ENCODE data around the gene ASIC1.

ASIC1 gene

DNA sequence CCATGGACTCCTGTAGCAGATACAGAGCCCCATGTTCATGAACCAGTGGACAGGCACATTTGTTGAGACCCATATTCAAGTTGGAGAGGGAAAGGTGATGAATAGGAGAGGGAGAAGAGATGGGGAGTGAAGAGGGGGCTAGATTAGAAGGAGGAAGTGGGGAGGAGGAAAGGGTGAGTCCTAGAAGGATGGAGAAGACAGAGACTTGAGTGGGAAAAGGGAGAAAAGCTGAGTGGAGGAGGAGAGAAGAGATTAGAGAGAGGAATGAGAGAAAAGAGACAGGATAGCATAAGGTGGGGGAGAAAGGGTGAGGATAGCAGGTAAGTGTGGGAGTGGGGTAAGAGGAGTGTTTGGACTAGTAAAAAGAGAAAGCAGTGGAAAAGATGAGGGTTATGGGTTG lies 4.9 kb upstream of the ASIC1 start:
- H2AFZ ChIP-seq = no peak overlapping the region
- H3K36me3 ChIP-seq (ENCODE audit: control insufficient read depth, insufficient read depth, low read length) = no peaks in the 10 kb centered on the region
- H3K4me1 ChIP-seq = peaks cover 8% of the 10 kb centered on the region
- TF ChIP-seq CTCF (IDR thresholded peaks at IDR 0.05) = no peak
- H3K4me3 ChIP-seq (ENCODE audit: low read depth, low read length) = no peak overlapping the region
- no peaks in the 10 kb centered on the region for H3K79me2 ChIP-seq
- H3K27ac ChIP-seq = no peak overlapping the region
- no peaks in the 10 kb centered on the region for H3K9me3 ChIP-seq (ENCODE audit: control insufficient read depth, low read length)
- H3K4me2 ChIP-seq (ENCODE audit: low read length) = no peak overlapping the region
- no peak overlapping the region for H3K9ac ChIP-seq
- H3K27me3 ChIP-seq (ENCODE audit: control insufficient read depth, insufficient read depth, low read length) = no peaks in the 10 kb centered on the region

DNA sequence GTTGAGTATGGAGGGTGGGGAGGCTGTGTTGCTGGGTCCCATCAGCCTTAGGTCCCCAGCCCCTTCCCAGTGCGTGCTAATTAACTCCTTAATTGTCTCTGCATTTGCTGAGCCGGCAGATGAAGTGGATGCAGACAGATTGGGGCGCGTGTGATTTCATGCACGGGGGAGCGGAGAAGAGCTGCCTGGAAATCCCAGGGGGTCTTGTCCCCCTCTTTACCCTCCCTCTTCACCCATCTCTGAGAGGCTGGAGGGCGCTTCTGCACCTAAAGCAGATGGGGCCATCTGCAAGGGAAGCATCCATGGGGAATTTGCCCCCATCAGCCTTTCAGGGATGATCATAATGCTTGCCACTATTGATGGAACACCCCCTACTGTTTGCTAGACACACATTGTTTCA lies 4.4 kb upstream of the ASIC1 start:
- H3K79me2 ChIP-seq = no peaks in the 10 kb centered on the region
- H3K9me3 ChIP-seq (ENCODE audit: control insufficient read depth, low read length) = no peaks in the 10 kb centered on the region
- no peak overlapping the region for H3K9ac ChIP-seq
- no peak overlapping the region for H3K4me2 ChIP-seq (ENCODE audit: low read length)
- no peak overlapping the region for H2AFZ ChIP-seq
- no peak overlapping the region for H3K27ac ChIP-seq
- no peak for TF ChIP-seq CTCF (IDR thresholded peaks at IDR 0.05)
- no peak overlapping the region for H3K4me3 ChIP-seq (ENCODE audit: low read depth, low read length)
- H3K4me1 ChIP-seq = peaks cover 8% of the 10 kb centered on the region
- no peaks in the 10 kb centered on the region for H3K36me3 ChIP-seq (ENCODE audit: control insufficient read depth, insufficient read depth, low read length)
- no peaks in the 10 kb centered on the region for H3K27me3 ChIP-seq (ENCODE audit: control insufficient read depth, insufficient read depth, low read length)

DNA sequence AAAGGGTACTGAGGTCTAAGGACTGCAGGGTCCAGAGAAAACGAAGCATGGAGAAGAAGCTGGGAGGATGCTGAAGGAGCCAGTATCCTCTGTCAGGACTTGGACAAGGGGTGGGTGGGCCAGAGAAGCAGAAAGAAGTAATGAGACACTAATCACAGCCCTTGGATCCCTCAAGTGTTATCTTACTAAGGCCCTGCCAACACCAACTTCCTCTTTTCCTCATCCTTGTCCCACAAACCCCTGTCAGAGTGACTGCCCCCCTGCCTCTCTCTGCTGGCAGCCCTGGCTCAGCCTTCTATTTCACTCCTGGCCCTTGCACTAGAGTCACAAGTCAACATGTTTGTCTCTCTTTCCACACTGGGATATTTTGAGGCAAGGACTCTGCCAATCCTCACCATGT lies 3.8 kb upstream of the ASIC1 start:
- Histone ChIP-seq H3K36me3 (ENCODE audit: control insufficient read depth, insufficient read depth, low read length) (no peaks in the 10 kb centered on the region), H3K27me3 (ENCODE audit: control insufficient read depth, insufficient read depth, low read length) (no peaks in the 10 kb centered on the region), H3K9me3 (ENCODE audit: control insufficient read depth, low read length) (no peaks in the 10 kb centered on the region), H2AFZ (no peak overlapping the region), H3K9ac (no peak overlapping the region), H3K4me1 (peaks cover 10% of the 10 kb centered on the region), H3K4me2 (ENCODE audit: low read length) (no peak overlapping the region), H3K79me2 (no peaks in the 10 kb centered on the region), H3K27ac (no peak overlapping the region), H3K4me3 (ENCODE audit: low read depth, low read length) (no peak overlapping the region)
- TF ChIP-seq CTCF (IDR thresholded peaks at IDR 0.05) = no peak

DNA sequence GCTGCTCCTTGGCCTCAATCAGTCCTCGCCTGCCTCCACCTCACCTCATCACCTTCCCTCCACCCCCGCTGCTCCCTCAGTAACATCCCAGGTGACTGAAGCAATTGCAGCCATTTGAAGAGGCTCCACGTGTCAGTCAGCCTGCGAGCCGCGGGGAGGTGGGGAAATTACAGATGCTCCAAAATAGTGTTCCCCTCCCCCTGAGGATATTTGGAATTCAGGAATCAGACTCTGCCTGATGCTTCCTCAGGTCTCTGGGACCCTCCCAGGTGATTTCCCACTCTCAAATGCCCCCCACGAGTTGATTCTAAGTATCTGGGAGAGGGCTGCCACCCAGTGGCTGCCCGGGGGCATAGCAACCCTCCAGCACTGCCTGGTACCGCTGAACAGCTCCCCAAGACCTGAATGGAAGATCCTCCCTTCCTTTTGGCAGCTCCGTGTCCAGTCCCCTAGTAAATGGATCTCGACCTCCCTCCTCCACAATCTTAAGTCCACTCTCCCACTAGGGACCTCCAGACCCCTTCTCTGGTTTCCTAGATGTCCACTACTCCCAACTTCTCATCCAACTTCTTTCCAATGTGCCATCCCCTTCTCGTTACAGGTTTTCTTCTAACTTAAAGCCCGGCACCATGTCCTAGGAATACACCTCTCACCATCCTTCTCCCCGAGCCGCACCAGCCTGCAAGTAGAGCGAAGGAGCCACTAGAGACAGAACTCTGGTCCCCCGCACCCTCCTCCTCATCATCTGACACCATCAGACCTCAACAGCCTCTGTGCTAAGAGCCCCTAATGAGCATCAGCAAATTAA lies 1.4 kb upstream of the ASIC1 start:
- peak overlapping the region; percentile 81 for H2AFZ ChIP-seq
- H3K79me2 ChIP-seq = no peaks in the 10 kb centered on the region
- H3K9me3 ChIP-seq (ENCODE audit: control insufficient read depth, low read length) = no peaks in the 10 kb centered on the region
- peaks cover 10% of the 10 kb centered on the region for H3K4me1 ChIP-seq
- peak; percentile 98 for TF ChIP-seq CTCF (IDR thresholded peaks at IDR 0.05)
- no peaks in the 10 kb centered on the region for H3K27me3 ChIP-seq (ENCODE audit: control insufficient read depth, insufficient read depth, low read length)
- H3K27ac ChIP-seq = no peak overlapping the region
- no peak overlapping the region for H3K9ac ChIP-seq
- H3K4me3 ChIP-seq (ENCODE audit: low read depth, low read length) = no peak overlapping the region
- no peaks in the 10 kb centered on the region for H3K36me3 ChIP-seq (ENCODE audit: control insufficient read depth, insufficient read depth, low read length)
- H3K4me2 ChIP-seq (ENCODE audit: low read length) = peak overlapping the region; percentile 57

DNA sequence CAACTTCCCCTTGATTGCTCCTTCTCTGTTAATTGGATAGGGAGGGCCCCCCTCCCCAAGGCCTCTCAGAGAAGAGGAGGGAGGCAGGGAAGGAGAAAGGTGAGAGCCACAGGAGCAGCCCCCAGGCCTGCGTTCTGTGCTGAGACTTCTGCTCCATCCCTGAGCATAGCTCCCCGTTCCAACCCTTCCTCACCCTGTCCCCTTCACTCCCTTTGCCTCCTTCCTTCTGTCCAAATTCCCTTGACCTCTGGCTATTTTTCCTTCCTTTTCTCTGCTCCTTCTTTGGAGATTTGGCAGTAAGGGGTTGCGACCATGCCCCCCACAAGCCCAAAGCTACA lies 788 bp upstream of the ASIC1 start:
- Histone ChIP-seq H3K4me1 (peaks cover 10% of the 10 kb centered on the region), H3K79me2 (no peaks in the 10 kb centered on the region), H3K27me3 (ENCODE audit: control insufficient read depth, insufficient read depth, low read length) (no peaks in the 10 kb centered on the region), H3K4me3 (ENCODE audit: low read depth, low read length) (peak overlapping the region; percentile 72), H3K36me3 (ENCODE audit: control insufficient read depth, insufficient read depth, low read length) (no peaks in the 10 kb centered on the region), H3K27ac (no peak overlapping the region), H3K9me3 (ENCODE audit: control insufficient read depth, low read length) (no peaks in the 10 kb centered on the region), H3K9ac (no peak overlapping the region), H2AFZ (peak overlapping the region; percentile 96), H3K4me2 (ENCODE audit: low read length) (peak overlapping the region; percentile 80)
- TF ChIP-seq CTCF (IDR thresholded peaks at IDR 0.05) = no peak
